Transverse colon (tissue), 4 donors: ENCODE measurements around the gene DRC3. TPM values are rescaled to one million over a fixed set of nuclear protein-coding genes. Genes with fewer than 3 reads are reported as not detected.

Experiments
- DNase-seq: peaks from one replicate; pipeline ENCODE4 v3.0.0-alpha.2; 2019
- H3K27ac ChIP-seq, 4 donors: fragments of 200-600 bp; sonication (generic); 2 replicates each; pipeline ENCODE4 v1.5.1; 2016 to 2018; ENCODE audit warnings: inconsistent platforms in 4 of 4
- H3K27me3 ChIP-seq: fragments of 200-600 bp; sonication (generic); 2 replicates; pipeline ENCODE4 v1.5.1; 2017; ENCODE audit warnings: inconsistent platforms
- H3K36me3 ChIP-seq, 4 donors: fragments of 200-600 bp; sonication (generic); 2 replicates each; pipeline ENCODE4 v1.5.1; 2017 to 2019; ENCODE audit warnings: inconsistent platforms in 4 of 4
- H3K4me1 ChIP-seq, 4 donors: fragments of 200-600 bp; sonication (generic); 2 replicates each; pipeline ENCODE4 v1.5.1; 2017 to 2020; ENCODE audit warnings: inconsistent platforms in 4 of 4
- H3K4me3 ChIP-seq, 4 donors: fragments of 200-600 bp; sonication (generic); 1 replicate in 1 of 4; 2 replicates in 3 of 4; pipeline versions ENCODE4 v1.5.1 to v1.6.1; 2017 to 2019; ENCODE audit warnings: inconsistent platforms in 4 of 4
- H3K9me3 ChIP-seq, 2 donors: fragments of 200-600 bp; sonication (generic); 2 replicates each; pipeline ENCODE4 v1.5.1; 2017 to 2019; ENCODE audit warnings: inconsistent platforms in 2 of 2
- CTCF ChIP-seq, 5 experiments: fragments of 200-600 bp in 3 of 5; fragments of 450-650 bp in 2 of 5; sonication (generic) in 3 of 5; IDR thresholded peaks; 1 replicate in 2 of 5; 2 replicates in 3 of 5; pipeline ENCODE4 v1.5.1; 2016 to 2017; ENCODE audit warnings: antibody characterized with exemption in 5 of 5, inconsistent platforms in 3 of 5, mild to moderate bottlenecking in 2 of 5, moderate library complexity in 1 of 5
- EP300 ChIP-seq: sonication (generic); formaldehyde crosslinking; IDR thresholded peaks from one replicate; pipeline ENCODE4 v1.6.1; 2017; ENCODE audit warnings: antibody characterized with exemption, low read depth
- POLR2A ChIP-seq: fragments of 450-650 bp; IDR thresholded peaks from one replicate; pipeline ENCODE4 v1.6.1; 2016; ENCODE audit warnings: antibody characterized with exemption, mild to moderate bottlenecking, moderate library complexity
- POLR2AphosphoS5 ChIP-seq, 3 donors: sonication (generic); formaldehyde crosslinking; IDR thresholded peaks; one replicate each; pipeline ENCODE4 v1.6.1; 2016; ENCODE audit warnings: antibody characterized with exemption in 3 of 3
- WGBS, 2 donors: methylation state at CpG; one replicate each; pipeline ENCODE4 v1.1.5; 2018; ENCODE audit warnings: low coverage in 1 of 2; 5-methylcytosine and 5-hydroxymethylcytosine counted together
- in situ Hi-C, 4 donors: fragments of 200-750 bp; cut with MboI; loops; one replicate each; pipeline versions ENCODE4 v1.15.0 to v1.15.1; 2017; ENCODE audit warnings: low sequenced_read_pairs in 3 of 4, low pct_ligation_motif_present in 1 of 4, low pct_unique_long_range_greater_than_20kb in 1 of 4
- intact Hi-C: fragments of 100-400 bp; cut with DNase I; formaldehyde crosslinking; loops from one replicate; pipeline ENCODE4 v1.15.1; 2023; ENCODE audit warnings: low total_unique reads
- total RNA-seq, 4 donors: library from RNA; depleted of rRNA; stranded (reverse); fragments of >200 nt; gene quantifications; one replicate each; pipeline ENCODE4 v1.1.0, GENCODE V29; 2016

DRC3 gene
- total RNA-seq, 4 donors from 2014 or later = 0.64 to 1.8 (median 0.82) TPM; not detected in 1

GRCh38 chr17:18038861-18039534 lies 66.3 kb downstream of the DRC3 start, which contains the start of the genes ATPAF2 and GID4:
TSS of gene ATPAF2 (minus strand) at chr17:18039168. CDS start at chr17:18039013, 155 bp downstream.
TSS of gene GID4 (plus strand) at chr17:18039408. CDS start at chr17:18039465, 57 bp downstream.
- no peaks in the 10 kb centered on the region for H3K36me3 ChIP-seq
- WGBS, 2 donors = 1% methylated on average over 27 of the region's 67 CpGs; no CpG with 5 or more reads in 1 of the 2 donors
- H3K9me3 ChIP-seq = no peaks in the 10 kb centered on the region
- peaks cover 20 to 35% (median 28%) of the 10 kb centered on the region in 4 donors for H3K4me1 ChIP-seq
- DNase-seq = peak; percentile 100
- TF ChIP-seq POLR2AphosphoS5 (IDR thresholded peaks at IDR 0.05) (peak; percentile 71 to 81 (median 78)), EP300 (no peak), CTCF (IDR thresholded peaks at IDR 0.05) (peak in 1 of 5 experiments; percentile 27), POLR2A (peak; percentile 54)
- no peaks in the 10 kb centered on the region for H3K27me3 ChIP-seq
- intact Hi-C loops (loop anchor here (5.0 kb wide), 1 partner anchor 172 kb away; no protein-coding TSS in a partner anchor), in situ Hi-C loops (loop anchor here (5.0 to 25.0 kb wide), 6 partner anchors 144 to 362 kb away; partner anchors contain the start of gene RAI1 (in 2 of the 4))
- peak within 1 kb of the TSS; percentile 68 to 94 (median 83) for H3K4me3 ChIP-seq
- H3K27ac ChIP-seq = peak within 1 kb of the TSS; percentile 83 to 92 (median 90)

- 1% methylated on average over 37 of the region's 81 CpGs; no CpG with 5 or more reads in 1 of the 2 donors for WGBS, 2 donors
- TF ChIP-seq POLR2A = no peak
- no peak for TF ChIP-seq EP300
- TF ChIP-seq CTCF (IDR thresholded peaks at IDR 0.05) = no peak
- no peak for TF ChIP-seq POLR2AphosphoS5 (IDR thresholded peaks at IDR 0.05)
- DNase-seq = peak; percentile 41
- Histone ChIP-seq H3K27ac (peak overlapping the region; percentile 83 to 92 (median 90)), H3K9me3 (no peaks in the 10 kb centered on the region), H3K27me3 (no peaks in the 10 kb centered on the region), H3K36me3 (no peaks in the 10 kb centered on the region), H3K4me1 (peaks cover 20 to 35% (median 28%) of the 10 kb centered on the region in 4 donors), H3K4me3 (peak overlapping the region; percentile 68 to 94 (median 83))
- in situ Hi-C loops (loop anchor here (5.0 to 25.0 kb wide), 6 partner anchors 145 to 362 kb away; partner anchors contain the start of gene RAI1 (in 2 of the 4)), intact Hi-C loops (loop anchor here (5.0 kb wide), 1 partner anchor 172 kb away; no protein-coding TSS in a partner anchor)
These were observed 67.0 kb downstream of the DRC3 start for GRCh38 chr17:18039535-18040260.

- Histone ChIP-seq H3K36me3 (peaks cover 0 to under 1% (median 0%) of the 10 kb centered on the region in 4 donors), H3K4me3 (peak overlapping the region; percentile 68 to 94 (median 83)), H3K4me1 (peaks cover 20 to 35% (median 28%) of the 10 kb centered on the region in 4 donors), H3K9me3 (no peaks in the 10 kb centered on the region), H3K27me3 (no peaks in the 10 kb centered on the region), H3K27ac (peak overlapping the region in 3 of 4 donors; percentile 83 to 92 (median 89))
- WGBS, 2 donors = 26 to 59% methylated on average over 2 to 6 of the region's 6 CpGs
- in situ Hi-C loops = loop anchor here in 2 of 4 donors (25.0 kb wide), 2 partner anchors 153 to 353 kb away; partner anchors contain the start of gene RAI1 (in 1 of the 2)
- intact Hi-C loops = no loop called here
- no peak for DNase-seq
- TF ChIP-seq EP300 = no peak
- TF ChIP-seq POLR2A = no peak
- TF ChIP-seq POLR2AphosphoS5 (IDR thresholded peaks at IDR 0.05) = no peak
- no peak for TF ChIP-seq CTCF (IDR thresholded peaks at IDR 0.05)
These were observed 67.7 kb downstream of the DRC3 start for GRCh38 chr17:18040261-18040858.
